NCI-H2227 (cell line): ENCODE data around the gene CHCHD10.
A peak's percentile ranks its signal among the peaks of the same experiment; 100 is the strongest.

ENCODE experiments used
- DNase-seq: peaks from one replicate; lab custom pipeline; 2025; ENCODE audit not compliant: unreplicated experiment; lab: John Stamatoyannopoulos, UW

The CHCHD10 gene

DNA sequence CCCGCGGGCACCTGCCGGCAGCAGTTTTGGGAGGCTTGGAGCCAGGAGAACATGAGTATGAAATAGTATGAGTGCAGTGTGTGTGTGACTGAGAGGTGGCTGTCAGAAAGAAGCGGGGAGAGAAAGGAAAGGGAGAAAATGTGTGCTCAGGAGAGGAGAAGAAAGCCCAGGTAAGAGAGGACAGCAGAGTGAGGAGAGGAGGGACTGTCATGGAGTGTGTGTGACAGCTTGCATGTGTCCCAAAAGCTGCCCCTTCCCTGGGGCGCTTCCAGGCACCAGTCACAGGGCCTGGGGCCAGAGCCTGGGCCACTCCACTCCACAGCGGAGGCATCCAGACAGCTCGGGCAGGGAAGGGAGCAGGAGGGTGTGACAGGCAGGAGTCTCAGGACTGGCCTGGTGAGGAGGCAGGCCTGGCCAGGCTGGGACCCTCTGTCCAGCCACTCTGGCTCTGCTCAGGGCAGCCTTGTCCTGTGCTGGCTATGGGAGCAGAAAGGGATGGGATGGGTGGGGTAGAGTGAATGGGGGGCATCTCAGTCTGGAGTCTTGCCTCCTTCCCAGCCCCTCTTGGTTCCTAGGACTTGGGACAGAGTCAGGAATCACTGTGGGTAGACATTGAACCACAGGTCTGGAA lies 5.8 kb upstream of the CHCHD10 start:
- DNase-seq = no peak

DNA sequence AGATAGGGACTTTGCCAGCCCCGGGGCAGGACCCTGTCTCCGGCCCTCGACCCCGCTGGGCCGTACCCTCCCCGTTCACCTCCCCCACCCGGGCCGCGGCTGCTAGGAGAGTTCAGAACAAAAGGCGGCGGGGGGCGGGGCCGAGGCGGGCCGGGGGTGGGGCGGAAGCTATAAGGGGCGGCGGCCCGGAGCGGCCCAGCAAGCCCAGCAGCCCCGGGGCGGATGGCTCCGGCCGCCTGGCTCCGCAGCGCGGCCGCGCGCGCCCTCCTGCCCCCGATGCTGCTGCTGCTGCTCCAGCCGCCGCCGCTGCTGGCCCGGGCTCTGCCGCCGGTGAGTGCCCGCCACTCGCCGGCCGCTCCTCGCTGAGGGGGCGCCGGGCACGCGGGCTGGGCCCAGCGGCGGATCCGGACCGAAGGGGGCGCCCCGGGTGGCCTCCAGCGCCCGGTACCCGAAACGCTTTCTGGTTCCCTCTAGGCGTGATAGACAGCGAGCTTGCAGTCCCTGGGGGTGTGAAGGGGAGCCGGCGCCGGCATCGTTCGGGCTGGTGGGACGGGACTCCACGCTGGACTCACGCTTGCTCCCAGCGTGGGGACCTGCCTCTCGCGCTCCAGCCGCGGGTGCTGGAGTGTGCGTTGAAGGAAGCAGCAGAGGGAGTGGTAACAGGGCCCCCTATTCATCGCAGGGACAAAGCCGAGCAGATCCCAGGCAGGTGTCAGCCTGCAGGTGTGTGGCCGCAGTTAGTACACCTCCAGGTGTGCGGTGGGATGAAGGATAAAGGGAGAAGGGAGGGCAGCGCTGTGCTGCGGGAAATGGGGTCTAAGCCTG lies 5.1 kb upstream of the CHCHD10 start, which contains the start of gene MMP11:
MMP11 (plus strand) TSS at position 201 of the 825 bp plus-strand sequence; CDS start at position 223, 22 bp downstream.
- peak; percentile 47 for DNase-seq

- no peak for DNase-seq
These were observed 4.5 kb upstream of the CHCHD10 start for GRCh38 chr22:23772315-23772648.

- no peak for DNase-seq
These were observed 1.7 kb upstream of the CHCHD10 start for GRCh38 chr22:23769321-23769965.

- DNase-seq = no peak
These were observed 484 bp downstream of the CHCHD10 start for GRCh38 chr22:23767303-23767672.

- DNase-seq = no peak
These were observed 2.6 kb downstream of the CHCHD10 start for GRCh38 chr22:23764899-23765881.

GRCh38 chr22:23763954-23764353 lies 3.8 kb downstream of the CHCHD10 start:
- DNase-seq = no peak

DNA sequence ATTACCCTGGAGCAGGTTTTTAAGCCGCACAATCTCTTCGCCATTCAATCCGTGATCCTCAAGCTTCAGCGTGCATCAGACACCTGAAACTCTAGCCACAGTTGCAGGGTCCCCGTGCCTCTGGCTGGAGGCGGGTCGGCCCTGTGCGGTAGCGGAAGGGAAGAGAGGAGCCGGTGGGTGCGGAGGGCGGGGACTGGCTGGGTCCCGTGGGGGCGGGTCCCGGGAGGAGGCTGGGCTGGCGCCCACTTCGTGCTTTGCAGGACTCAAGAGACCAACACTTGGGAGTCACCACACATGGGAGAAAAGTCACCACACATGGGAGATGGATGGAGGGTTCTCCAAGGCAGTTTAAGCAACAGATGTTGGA lies 4.2 kb downstream of the CHCHD10 start:
- DNase-seq = no peak

DNA sequence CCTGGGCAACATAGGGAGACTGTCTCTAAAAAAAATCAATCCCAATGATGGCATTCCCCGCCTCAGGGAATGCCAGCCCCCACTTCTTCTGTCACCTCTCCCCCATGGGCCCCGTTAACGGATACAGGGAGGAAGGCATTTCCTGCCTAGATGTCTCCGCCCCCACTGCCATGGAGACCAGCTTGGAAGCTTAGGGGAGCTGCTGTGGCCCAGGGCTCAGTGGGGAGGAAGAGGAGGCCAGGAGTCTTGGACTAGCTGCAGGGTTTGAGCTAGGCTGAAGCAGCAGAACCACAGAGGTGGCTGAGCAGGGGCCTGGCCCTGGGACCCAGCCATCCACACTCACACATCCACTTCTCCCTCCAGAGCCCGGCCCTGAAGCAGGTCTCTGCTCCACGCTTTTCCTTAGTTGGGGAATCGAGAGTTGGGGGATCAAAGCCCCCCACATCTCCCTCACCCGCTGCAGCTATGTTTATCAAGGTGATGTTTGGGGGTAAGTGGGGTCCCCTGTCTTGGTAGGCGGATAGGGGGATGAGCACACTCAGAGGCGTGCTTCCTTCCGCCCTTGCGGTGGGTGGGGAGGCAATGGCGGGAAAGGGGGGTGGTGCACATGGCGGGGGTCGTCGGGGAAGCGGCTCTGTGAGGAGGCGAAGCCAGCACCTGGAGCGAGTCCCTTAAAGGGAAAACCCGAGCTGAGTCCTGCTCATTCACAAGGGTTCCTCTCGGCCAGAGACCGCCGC lies 4.8 kb downstream of the CHCHD10 start, which contains the start of gene C22orf15:
C22orf15 (plus strand) TSS at position 149 of the 737 bp plus-strand sequence; CDS start at position 466, 317 bp downstream.
- DNase-seq = no peak

DNA sequence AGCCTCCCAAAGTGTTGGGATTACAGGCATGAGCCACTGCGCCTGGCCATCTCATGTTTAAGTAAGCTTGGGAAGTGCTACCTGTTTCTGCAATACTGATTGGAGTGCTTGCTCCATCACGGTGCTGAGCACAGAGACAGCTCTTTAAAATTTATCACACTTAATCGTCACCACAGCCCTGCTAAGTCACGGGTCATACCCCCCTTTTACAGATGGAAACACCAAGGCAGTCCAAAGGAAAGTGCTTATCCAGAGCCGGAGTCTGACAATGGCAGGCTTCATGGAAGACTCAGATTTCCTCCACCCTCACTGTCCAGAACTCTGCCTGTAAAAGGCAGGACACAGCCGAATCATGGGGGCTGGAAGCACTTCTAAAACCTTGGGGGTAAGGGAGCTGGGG lies 7.7 kb downstream of the CHCHD10 start:
- no peak for DNase-seq

DNA sequence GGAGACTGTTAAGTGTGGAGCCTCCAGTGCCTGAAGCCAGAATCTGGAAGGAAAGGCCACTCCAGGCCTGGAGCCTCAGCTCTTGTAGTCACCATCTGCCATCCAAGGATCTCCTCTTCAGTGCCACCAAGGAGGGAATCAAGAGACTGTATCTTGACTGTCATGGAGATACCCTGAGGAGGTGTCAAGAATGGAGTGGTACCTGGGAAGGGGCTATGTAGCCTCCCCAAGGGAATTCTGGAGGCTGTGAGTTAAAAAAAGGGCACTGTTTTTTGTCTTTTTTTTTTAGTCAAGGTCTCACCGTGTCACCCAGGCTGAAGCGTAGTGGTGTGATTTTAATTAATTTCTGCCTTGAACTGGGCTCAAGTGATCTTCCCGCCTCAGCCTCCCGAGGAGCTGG lies 8.2 kb downstream of the CHCHD10 start:
- DNase-seq = no peak

GRCh38 chr22:23756891-23757290 lies 10.9 kb downstream of the CHCHD10 start:
- no peak for DNase-seq

- DNase-seq = no peak
These were observed 12.1 kb downstream of the CHCHD10 start for GRCh38 chr22:23755711-23756110.

- no peak for DNase-seq
These were observed 12.7 kb downstream of the CHCHD10 start for GRCh38 chr22:23754980-23755636.

GRCh38 chr22:23754220-23754919 lies 13.4 kb downstream of the CHCHD10 start, which contains the start of gene VPREB3:
Gene VPREB3, minus strand, starts transcription at chr22:23754425. Its CDS starts 62 bp downstream, at chr22:23754363.
- no peak for DNase-seq

DNA sequence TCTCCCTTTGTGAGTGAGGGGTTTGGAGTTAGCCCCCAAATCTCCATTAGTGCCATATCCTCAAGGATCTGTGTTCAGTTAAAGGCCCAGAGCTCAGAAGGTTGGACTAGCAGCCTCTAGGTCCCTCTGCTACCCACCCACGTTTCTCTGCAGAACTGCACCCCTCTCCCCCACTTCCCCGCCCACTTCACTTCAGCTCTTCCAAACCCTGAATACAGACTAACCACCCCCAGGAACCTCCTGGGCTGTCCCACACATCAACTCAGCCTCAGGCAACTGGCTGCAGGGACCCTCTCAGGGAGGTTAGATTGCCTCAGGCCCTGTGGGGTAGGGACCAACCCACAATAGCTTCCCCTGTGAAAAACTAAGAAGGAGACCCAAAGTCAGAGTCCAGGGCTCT lies 14.4 kb downstream of the CHCHD10 start:
- DNase-seq = no peak

- no peak for DNase-seq
These were observed 15.0 kb downstream of the CHCHD10 start for GRCh38 chr22:23752750-23753149.

GRCh38 chr22:23752090-23752691 lies 15.6 kb downstream of the CHCHD10 start:
- DNase-seq = no peak
